Measurements from ENCODE around the gene NLRP9.

NLRP9 gene

GRCh38 chr19:55680339-55681130 is 57.7 kb downstream of the NLRP9 start:
- H3K27ac ChIP-seq (ENCODE audit: low read depth, low read length) = no peak overlapping the region

GRCh38 chr19:55679343-55680257 is 58.6 kb downstream of the NLRP9 start:
- H3K4me1 ChIP-seq (ENCODE audit: control insufficient read depth in 5 of 5, insufficient read depth in 5 of 5, low read length in 5 of 5) = peaks cover 14 to 64% (median 57%) of the 10 kb centered on the region in 5 donors

More at GRCh38 chr19:55680339-55681130, 57.7 kb downstream of the NLRP9 start:
- Histone ChIP-seq H3K27me3 (ENCODE audit: control insufficient read depth in 5 of 5, insufficient read depth in 4 of 5, low read length in 5 of 5) (no peaks in the 10 kb centered on the region), H3K9ac (ENCODE audit: low read length in 5 of 5) (peak overlapping the region in 2 of 5 donors; percentile 4 to 21), H3K36me3 (ENCODE audit: control insufficient read depth in 5 of 5, insufficient read depth in 5 of 5, low read length in 5 of 5) (peaks cover 2 to 68% (median 59%) of the 10 kb centered on the region in 5 donors), H3K9me3 (ENCODE audit: control insufficient read depth in 5 of 5, low read length in 5 of 5) (no peaks in the 10 kb centered on the region), H3K4me3 (ENCODE audit: low read depth in 1 of 5, low read length in 5 of 5) (peak overlapping the region in 1 of 5 donors; percentile 10), H3K4me1 (ENCODE audit: control insufficient read depth in 5 of 5, insufficient read depth in 5 of 5, low read length in 5 of 5) (peaks cover 14 to 58% (median 55%) of the 10 kb centered on the region in 5 donors)

GRCh38 chr19:55678121-55678671 is 60.0 kb downstream of the NLRP9 start:
- peaks cover 2 to 49% (median 41%) of the 10 kb centered on the region in 5 donors for H3K36me3 ChIP-seq (ENCODE audit: control insufficient read depth in 5 of 5, insufficient read depth in 5 of 5, low read length in 5 of 5)
- H3K4me1 ChIP-seq (ENCODE audit: control insufficient read depth in 5 of 5, insufficient read depth in 5 of 5, low read length in 5 of 5) = peaks cover 14 to 68% (median 62%) of the 10 kb centered on the region in 5 donors
- peak overlapping the region; percentile 51 for H3K27ac ChIP-seq (ENCODE audit: low read depth, low read length)
- peak overlapping the region in 4 of 5 donors; percentile 33 to 97 (median 94) for H3K4me3 ChIP-seq (ENCODE audit: low read depth in 1 of 5, low read length in 5 of 5)
- H3K9me3 ChIP-seq (ENCODE audit: control insufficient read depth in 5 of 5, low read length in 5 of 5) = no peaks in the 10 kb centered on the region
- H3K27me3 ChIP-seq (ENCODE audit: control insufficient read depth in 5 of 5, insufficient read depth in 4 of 5, low read length in 5 of 5) = no peaks in the 10 kb centered on the region
- peak overlapping the region in 4 of 5 donors; percentile 17 to 99 (median 64) for H3K9ac ChIP-seq (ENCODE audit: low read length in 5 of 5)

More at GRCh38 chr19:55679343-55680257, 58.6 kb downstream of the NLRP9 start:
- no peaks in the 10 kb centered on the region for H3K27me3 ChIP-seq (ENCODE audit: control insufficient read depth in 5 of 5, insufficient read depth in 4 of 5, low read length in 5 of 5)
- peak overlapping the region in 1 of 5 donors; percentile 21 for H3K9ac ChIP-seq (ENCODE audit: low read length in 5 of 5)
- no peak overlapping the region for H3K27ac ChIP-seq (ENCODE audit: low read depth, low read length)
- H3K4me3 ChIP-seq (ENCODE audit: low read depth in 1 of 5, low read length in 5 of 5) = no peak overlapping the region
- H3K9me3 ChIP-seq (ENCODE audit: control insufficient read depth in 5 of 5, low read length in 5 of 5) = no peaks in the 10 kb centered on the region
- peaks cover 2 to 59% (median 52%) of the 10 kb centered on the region in 5 donors for H3K36me3 ChIP-seq (ENCODE audit: control insufficient read depth in 5 of 5, insufficient read depth in 5 of 5, low read length in 5 of 5)

GRCh38 chr19:55677572-55678028 is 60.6 kb downstream of the NLRP9 start:
- peaks cover 14 to 68% (median 62%) of the 10 kb centered on the region in 5 donors for H3K4me1 ChIP-seq (ENCODE audit: control insufficient read depth in 5 of 5, insufficient read depth in 5 of 5, low read length in 5 of 5)
- no peaks in the 10 kb centered on the region for H3K27me3 ChIP-seq (ENCODE audit: control insufficient read depth in 5 of 5, insufficient read depth in 4 of 5, low read length in 5 of 5)
- no peaks in the 10 kb centered on the region for H3K9me3 ChIP-seq (ENCODE audit: control insufficient read depth in 5 of 5, low read length in 5 of 5)
- peak overlapping the region; percentile 17 to 99 (median 52) for H3K9ac ChIP-seq (ENCODE audit: low read length in 5 of 5)
- peak overlapping the region; percentile 51 for H3K27ac ChIP-seq (ENCODE audit: low read depth, low read length)
- H3K36me3 ChIP-seq (ENCODE audit: control insufficient read depth in 5 of 5, insufficient read depth in 5 of 5, low read length in 5 of 5) = peaks cover 2 to 48% (median 41%) of the 10 kb centered on the region in 5 donors
- H3K4me3 ChIP-seq (ENCODE audit: low read depth in 1 of 5, low read length in 5 of 5) = peak overlapping the region in 4 of 5 donors; percentile 40 to 97 (median 94)

- Histone ChIP-seq H3K9me3 (ENCODE audit: control insufficient read depth in 5 of 5, low read length in 5 of 5) (no peaks in the 10 kb centered on the region), H3K27me3 (ENCODE audit: control insufficient read depth in 5 of 5, insufficient read depth in 4 of 5, low read length in 5 of 5) (no peaks in the 10 kb centered on the region), H3K36me3 (ENCODE audit: control insufficient read depth in 5 of 5, insufficient read depth in 5 of 5, low read length in 5 of 5) (peaks cover 2 to 45% (median 38%) of the 10 kb centered on the region in 5 donors), H3K4me3 (ENCODE audit: low read depth in 1 of 5, low read length in 5 of 5) (peak overlapping the region in 4 of 5 donors; percentile 40 to 97 (median 94)), H3K4me1 (ENCODE audit: control insufficient read depth in 5 of 5, insufficient read depth in 5 of 5, low read length in 5 of 5) (peaks cover 14 to 68% (median 62%) of the 10 kb centered on the region in 5 donors), H3K9ac (ENCODE audit: low read length in 5 of 5) (peak overlapping the region in 4 of 5 donors; percentile 98 to 99 (median 98)), H3K27ac (ENCODE audit: low read depth, low read length) (peak overlapping the region; percentile 51)
Observed at GRCh38 chr19:55676889-55677505, 61.2 kb downstream of the NLRP9 start.

GRCh38 chr19:55676383-55676782 is 61.8 kb downstream of the NLRP9 start:
- Histone ChIP-seq H3K36me3 (ENCODE audit: control insufficient read depth in 5 of 5, insufficient read depth in 5 of 5, low read length in 5 of 5) (peaks cover under 1 to 42% (median 34%) of the 10 kb centered on the region in 5 donors), H3K27me3 (ENCODE audit: control insufficient read depth in 5 of 5, insufficient read depth in 4 of 5, low read length in 5 of 5) (no peaks in the 10 kb centered on the region), H3K27ac (ENCODE audit: low read depth, low read length) (peak overlapping the region; percentile 86), H3K4me1 (ENCODE audit: control insufficient read depth in 5 of 5, insufficient read depth in 5 of 5, low read length in 5 of 5) (peaks cover 14 to 68% (median 62%) of the 10 kb centered on the region in 5 donors), H3K9ac (ENCODE audit: low read length in 5 of 5) (peak overlapping the region; percentile 98 to 99 (median 99)), H3K4me3 (ENCODE audit: low read depth in 1 of 5, low read length in 5 of 5) (peak overlapping the region; percentile 92 to 97 (median 95)), H3K9me3 (ENCODE audit: control insufficient read depth in 5 of 5, low read length in 5 of 5) (no peaks in the 10 kb centered on the region)

GRCh38 chr19:55675661-55676354 is 62.4 kb downstream of the NLRP9 start:
- H3K4me1 ChIP-seq (ENCODE audit: control insufficient read depth in 5 of 5, insufficient read depth in 5 of 5, low read length in 5 of 5) = peaks cover 14 to 63% (median 57%) of the 10 kb centered on the region in 5 donors
- no peaks in the 10 kb centered on the region for H3K9me3 ChIP-seq (ENCODE audit: control insufficient read depth in 5 of 5, low read length in 5 of 5)
- H3K27me3 ChIP-seq (ENCODE audit: control insufficient read depth in 5 of 5, insufficient read depth in 4 of 5, low read length in 5 of 5) = no peaks in the 10 kb centered on the region
- peak overlapping the region; percentile 86 for H3K27ac ChIP-seq (ENCODE audit: low read depth, low read length)
- peak overlapping the region; percentile 98 to 99 (median 99) for H3K9ac ChIP-seq (ENCODE audit: low read length in 5 of 5)
- peak overlapping the region; percentile 92 to 97 (median 95) for H3K4me3 ChIP-seq (ENCODE audit: low read depth in 1 of 5, low read length in 5 of 5)
- peaks cover 0 to 38% (median 32%) of the 10 kb centered on the region in 5 donors for H3K36me3 ChIP-seq (ENCODE audit: control insufficient read depth in 5 of 5, insufficient read depth in 5 of 5, low read length in 5 of 5)

GRCh38 chr19:55674841-55675660 is 63.2 kb downstream of the NLRP9 start, which contains the start of gene EPN1:
TSS of gene EPN1 (plus strand) at chr19:55675226. CDS start at chr19:55678628, 3,402 bp downstream.
- H3K4me3 ChIP-seq (ENCODE audit: low read depth in 1 of 5, low read length in 5 of 5) = peak within 1 kb of the TSS; percentile 92 to 97 (median 95)
- H3K4me1 ChIP-seq (ENCODE audit: control insufficient read depth in 5 of 5, insufficient read depth in 5 of 5, low read length in 5 of 5) = peaks cover 12 to 55% (median 52%) of the 10 kb centered on the region in 5 donors
- no peaks in the 10 kb centered on the region for H3K27me3 ChIP-seq (ENCODE audit: control insufficient read depth in 5 of 5, insufficient read depth in 4 of 5, low read length in 5 of 5)
- peak within 1 kb of the TSS; percentile 86 for H3K27ac ChIP-seq (ENCODE audit: low read depth, low read length)
- H3K36me3 ChIP-seq (ENCODE audit: control insufficient read depth in 5 of 5, insufficient read depth in 5 of 5, low read length in 5 of 5) = peaks cover 0 to 38% (median 32%) of the 10 kb centered on the region in 5 donors
- H3K9me3 ChIP-seq (ENCODE audit: control insufficient read depth in 5 of 5, low read length in 5 of 5) = no peaks in the 10 kb centered on the region
- H3K9ac ChIP-seq (ENCODE audit: low read length in 5 of 5) = peak within 1 kb of the TSS; percentile 98 to 99 (median 99)

Data from subcutaneous abdominal adipose tissue (tissue), 5 donors.